Activated naive CD4-positive, alpha-beta T cell treated with anti-CD3 and anti-CD28 coated beads for 36 hours (primary cell): ENCODE results near the gene GRB10. TPM values are rescaled to one million over a fixed set of nuclear protein-coding genes. Genes with fewer than 3 reads are reported as not detected.
"Not testable (repeated sequence)": the region's sequence is repeated elsewhere in the genome, so short reads cannot be mapped to it uniquely, and the experiment has no call there.

Source experiments
- CTCF ChIA-PET: fragments of 350-600 bp; sonication (Branson Sonifier 250); formaldehyde crosslinking; loops from one replicate; lab custom pipeline; 2021; ENCODE audit warnings: antibody characterized with exemption; lab: Charles Lee
- DNase-seq: peaks from one replicate; pipeline ENCODE4 v3.0.0-alpha.2; 2020
- H3K27ac Mint-ChIP-seq: one replicate; pipeline ENCODE4 v1.8.0; 2021; ENCODE audit warnings: mild to moderate bottlenecking, mixed read lengths
- H3K27me3 Mint-ChIP-seq: one replicate; pipeline ENCODE4 v1.8.0; 2021; ENCODE audit warnings: low read depth, mixed read lengths
- H3K36me3 Mint-ChIP-seq: one replicate; pipeline ENCODE4 v1.8.0; 2021; ENCODE audit warnings: low read depth, mixed read lengths
- H3K4me1 Mint-ChIP-seq: one replicate; pipeline ENCODE4 v1.8.0; 2021; ENCODE audit warnings: low read depth, mixed read lengths
- H3K4me3 Mint-ChIP-seq: one replicate; pipeline ENCODE4 v1.8.0; 2021; ENCODE audit warnings: mild to moderate bottlenecking, moderate library complexity, mixed read lengths
- H3K9me3 Mint-ChIP-seq: one replicate; pipeline ENCODE4 v1.8.0; 2021; ENCODE audit warnings: mixed read lengths
- intact Hi-C: fragments of 100-400 bp; cut with micrococcal nuclease; formaldehyde crosslinking; loops from one replicate; pipeline ENCODE4 v1.15.1; 2023
- total RNA-seq, 2 experiments: library from RNA; stranded (reverse); gene quantifications; one replicate each; pipeline ENCODE4 v1.2.3, GENCODE V29; 2021

GRB10 gene
- total RNA-seq, 2 experiments from 2014 or later = 24.3 to 30.4 TPM

- Mint-ChIP-seq H3K27ac (no peak overlapping the region), H3K4me3 (no peak overlapping the region), H3K27me3 (peaks cover 6% of the 10 kb centered on the region), H3K4me1 (peaks cover 15% of the 10 kb centered on the region), H3K9me3 (no peaks in the 10 kb centered on the region), H3K36me3 (peaks cover 4% of the 10 kb centered on the region)
- CTCF ChIA-PET = interaction anchor here (0.7 kb wide), 1 partner anchor 41 kb away, joined by 4 read pairs; no protein-coding TSS in a partner anchor
- no peak for DNase-seq
- intact Hi-C loops = no loop called here
These were observed 190.9 kb downstream of the GRB10 start for GRCh38 chr7:50591480-50592438.

GRCh38 chr7:50591098-50591479, 191.6 kb downstream of the GRB10 start:
- Mint-ChIP-seq H3K27ac (no peak overlapping the region), H3K27me3 (peaks cover 6% of the 10 kb centered on the region), H3K36me3 (peaks cover 4% of the 10 kb centered on the region), H3K4me3 (no peak overlapping the region), H3K9me3 (no peaks in the 10 kb centered on the region), H3K4me1 (peaks cover 15% of the 10 kb centered on the region)
- DNase-seq = no peak
- CTCF ChIA-PET = interaction anchor here (0.9 to 1.3 kb wide), 2 partner anchors 124 to 570 kb away, joined by 4 to 5 read pairs; no protein-coding TSS in a partner anchor
- intact Hi-C loops = no loop called here

DNA sequence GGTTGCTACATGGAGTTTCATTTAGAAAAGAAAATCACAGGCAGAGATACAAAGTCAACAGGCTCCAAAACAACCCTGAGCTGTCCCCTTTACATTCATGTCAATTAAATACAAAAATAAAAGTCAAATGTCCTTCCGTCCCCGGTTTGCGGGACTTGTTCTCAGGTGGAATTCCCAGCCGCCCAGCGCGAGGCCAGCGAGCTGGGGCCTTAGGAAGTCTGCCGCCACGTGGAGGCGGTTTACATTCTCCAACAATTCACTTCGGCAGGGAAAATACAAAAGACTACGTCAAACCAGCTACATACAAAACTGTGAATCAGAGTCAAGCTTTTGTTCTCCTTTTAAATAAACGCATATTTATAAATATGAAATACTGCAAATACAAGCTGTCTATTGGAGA, 192.2 kb downstream of the GRB10 start:
- Mint-ChIP-seq H3K9me3 (no peaks in the 10 kb centered on the region), H3K36me3 (peaks cover 4% of the 10 kb centered on the region), H3K27me3 (peaks cover 6% of the 10 kb centered on the region), H3K4me3 (no peak overlapping the region), H3K27ac (no peak overlapping the region), H3K4me1 (peaks cover 13% of the 10 kb centered on the region)
- no peak for DNase-seq
- CTCF ChIA-PET = interaction anchor here (0.9 to 1.3 kb wide), 2 partner anchors 124 to 571 kb away, joined by 4 to 5 read pairs; no protein-coding TSS in a partner anchor
- intact Hi-C loops = no loop called here

DNA sequence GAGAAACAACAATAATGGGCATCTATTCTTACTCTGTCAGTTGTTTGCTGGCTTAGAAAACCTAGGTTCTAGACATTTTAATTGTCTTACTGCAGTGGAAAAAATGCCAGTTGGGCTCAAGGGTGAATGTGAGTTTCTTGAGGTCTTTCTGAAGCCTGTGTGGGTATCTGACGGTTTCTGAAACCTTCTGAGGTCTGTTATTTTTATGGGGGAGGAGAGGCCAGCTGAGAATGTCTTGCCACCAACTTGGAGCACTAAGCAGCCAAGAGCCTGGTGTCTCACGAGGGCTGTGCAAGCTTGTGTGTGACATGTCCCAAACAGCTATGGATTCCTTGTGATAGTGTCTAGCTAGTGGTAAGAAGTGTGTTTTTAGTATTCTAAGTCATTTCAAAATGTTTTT, 193.3 kb downstream of the GRB10 start:
- intact Hi-C loops = no loop called here
- Mint-ChIP-seq H3K27me3 (peaks cover 6% of the 10 kb centered on the region), H3K27ac (no peak overlapping the region), H3K4me1 (peaks cover 2% of the 10 kb centered on the region), H3K4me3 (no peak overlapping the region), H3K36me3 (peaks cover 4% of the 10 kb centered on the region), H3K9me3 (no peaks in the 10 kb centered on the region)
- CTCF ChIA-PET = interaction anchor here (0.7 to 1.4 kb wide), 3 partner anchors 8 to 73 kb away, joined by 3 to 6 read pairs (median 3); no protein-coding TSS in a partner anchor
- DNase-seq = no peak

GRCh38 chr7:50588937-50589336, 193.8 kb downstream of the GRB10 start:
- Mint-ChIP-seq H3K9me3 (no peaks in the 10 kb centered on the region), H3K4me3 (no peak overlapping the region), H3K27ac (no peak overlapping the region), H3K27me3 (peaks cover 6% of the 10 kb centered on the region), H3K4me1 (no peaks in the 10 kb centered on the region), H3K36me3 (peaks cover 4% of the 10 kb centered on the region)
- intact Hi-C loops = no loop called here
- CTCF ChIA-PET = interaction anchor here (0.7 to 1.4 kb wide), 3 partner anchors 9 to 72 kb away, joined by 3 to 6 read pairs (median 3); no protein-coding TSS in a partner anchor
- no peak for DNase-seq

- Mint-ChIP-seq H3K27ac (no peak overlapping the region), H3K9me3 (peaks cover 10% of the 10 kb centered on the region), H3K4me3 (no peak overlapping the region), H3K36me3 (peaks cover 3% of the 10 kb centered on the region), H3K27me3 (peaks cover 7% of the 10 kb centered on the region), H3K4me1 (no peaks in the 10 kb centered on the region)
- intact Hi-C loops = no loop called here
- CTCF ChIA-PET = interaction anchor here (1.1 to 1.6 kb wide), 3 partner anchors 41 to 575 kb away, joined by 3 to 5 read pairs (median 5); no protein-coding TSS in a partner anchor
- no peak for DNase-seq
These were observed 195.0 kb downstream of the GRB10 start for GRCh38 chr7:50587737-50588136.

DNA sequence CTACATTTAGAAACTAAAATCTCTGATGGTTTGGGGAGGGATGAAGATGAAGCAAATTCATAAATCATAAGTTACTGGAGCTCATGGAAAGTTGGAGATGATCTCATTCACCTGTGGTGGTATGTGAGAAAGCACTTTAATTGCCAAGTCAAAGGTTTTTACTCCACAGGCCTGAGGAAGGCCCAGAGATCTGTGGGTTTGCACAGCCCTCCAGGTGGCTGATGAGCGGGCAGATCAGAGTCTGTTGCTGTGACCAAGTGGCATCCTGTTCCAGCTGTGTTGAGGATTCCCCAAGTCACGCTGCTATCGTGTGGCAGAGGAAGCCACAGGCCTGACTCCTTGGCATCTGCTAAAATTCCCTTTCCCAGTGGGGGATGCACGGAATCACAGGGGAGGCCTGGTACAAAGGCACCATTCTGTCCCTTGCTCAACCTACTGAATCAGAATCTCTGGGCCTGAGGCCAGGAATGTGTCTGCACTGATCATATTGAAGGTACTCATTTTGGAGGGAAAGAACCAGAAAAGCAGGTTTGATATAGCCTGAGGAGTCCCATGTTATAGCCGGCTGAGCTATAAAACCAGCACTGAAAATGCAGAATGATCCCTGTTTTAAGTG, 197.8 kb downstream of the GRB10 start:
- Mint-ChIP-seq H3K4me1 (no peaks in the 10 kb centered on the region), H3K9me3 (peaks cover 11% of the 10 kb centered on the region), H3K27me3 (peaks cover 12% of the 10 kb centered on the region), H3K4me3 (no peak overlapping the region), H3K27ac (no peak overlapping the region), H3K36me3 (no peaks in the 10 kb centered on the region)
- DNase-seq = no peak
- intact Hi-C loops = no loop called here
- CTCF ChIA-PET = no interaction called here

GRCh38 chr7:50584386-50584785, 198.3 kb downstream of the GRB10 start:
- Mint-ChIP-seq H3K4me1 (no peaks in the 10 kb centered on the region), H3K36me3 (no peaks in the 10 kb centered on the region), H3K27me3 (peaks cover 12% of the 10 kb centered on the region), H3K4me3 (no peak overlapping the region), H3K9me3 (peaks cover 11% of the 10 kb centered on the region), H3K27ac (no peak overlapping the region)
- CTCF ChIA-PET = no interaction called here
- intact Hi-C loops = no loop called here
- DNase-seq = no peak

- H3K36me3 Mint-ChIP-seq, H3K4me3 Mint-ChIP-seq, intact Hi-C loops, H3K27ac Mint-ChIP-seq, H3K4me1 Mint-ChIP-seq, CTCF ChIA-PET, DNase-seq: not testable (repeated sequence)
- H3K27me3 Mint-ChIP-seq = peaks cover 12% of the 10 kb centered on the region
- H3K9me3 Mint-ChIP-seq = peaks cover 11% of the 10 kb centered on the region
These were observed 199.4 kb downstream of the GRB10 start for GRCh38 chr7:50583295-50583694.

GRCh38 chr7:50582271-50582670, 200.4 kb downstream of the GRB10 start:
- H3K4me1 Mint-ChIP-seq, CTCF ChIA-PET, H3K4me3 Mint-ChIP-seq, H3K27me3 Mint-ChIP-seq, H3K27ac Mint-ChIP-seq, H3K36me3 Mint-ChIP-seq, DNase-seq, intact Hi-C loops: not testable (repeated sequence)
- peaks cover 16% of the 10 kb centered on the region for H3K9me3 Mint-ChIP-seq

DNA sequence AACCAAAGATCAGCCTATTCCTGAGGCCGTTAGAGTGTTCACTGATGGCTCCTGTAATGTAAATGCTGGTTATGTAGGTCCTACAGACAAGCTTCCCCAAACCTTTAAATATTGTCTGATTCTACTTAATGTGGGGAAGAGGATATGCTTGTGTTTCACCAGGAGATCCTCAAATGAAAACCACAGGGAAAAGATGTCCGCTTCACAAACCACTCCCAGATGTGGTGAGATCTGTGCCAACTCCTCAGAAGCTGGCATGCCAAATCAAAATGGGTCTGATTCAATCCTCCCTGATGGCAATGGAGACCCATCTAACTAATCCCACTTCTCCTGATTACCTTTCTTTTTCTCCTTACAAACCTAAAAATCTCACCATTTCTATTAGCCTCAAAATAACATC, 202.0 kb downstream of the GRB10 start:
- H3K4me3 Mint-ChIP-seq, intact Hi-C loops, CTCF ChIA-PET, H3K36me3 Mint-ChIP-seq, H3K27ac Mint-ChIP-seq, H3K27me3 Mint-ChIP-seq, H3K4me1 Mint-ChIP-seq, DNase-seq: not testable (repeated sequence)
- H3K9me3 Mint-ChIP-seq = peaks cover 17% of the 10 kb centered on the region

GRCh38 chr7:50580057-50580456, 202.6 kb downstream of the GRB10 start:
- Mint-ChIP-seq H3K4me3 (no peak overlapping the region), H3K36me3 (peaks cover 3% of the 10 kb centered on the region)
- CTCF ChIA-PET = no interaction called here

More at GRCh38 chr7:50580057-50580456, 202.6 kb downstream of the GRB10 start:
- H3K9me3 Mint-ChIP-seq = peaks cover 17% of the 10 kb centered on the region
- no peak overlapping the region for H3K27ac Mint-ChIP-seq
- H3K27me3 Mint-ChIP-seq = peaks cover 8% of the 10 kb centered on the region
- intact Hi-C loops = no loop called here
- no peaks in the 10 kb centered on the region for H3K4me1 Mint-ChIP-seq
- DNase-seq = no peak
